Ovary (tissue), 9 donors: ENCODE data around the gene NCMAP. TPM values are rescaled to one million over a fixed set of nuclear protein-coding genes. Genes with fewer than 3 reads are reported as not detected.

Experiments used
- DNase-seq, 5 donors: peaks; one replicate each; pipeline ENCODE4 v3.0.0-alpha.2; 2019 to 2020
- H3K27ac ChIP-seq, 2 donors: fragments of 200-600 bp; one replicate each; pipeline versions ENCODE4 v1.5.1 to v1.8.0; 2019 to 2022
- H3K27me3 ChIP-seq: fragments of 200-600 bp; one replicate; pipeline ENCODE4 v1.8.0; 2022
- H3K36me3 ChIP-seq: fragments of 200-600 bp; sonication (generic); one replicate; pipeline ENCODE4 v1.5.1; 2019
- H3K4me1 ChIP-seq: one replicate; pipeline ENCODE4 v1.8.1; 2013; ENCODE audit warnings: mild to moderate bottlenecking, moderate library complexity; ENCODE audit not compliant: insufficient read depth
- H3K4me3 ChIP-seq: fragments of 200-600 bp; sonication (generic); one replicate; pipeline ENCODE4 v1.5.1; 2017
- H3K9me3 ChIP-seq, 2 donors: fragments of 200-600 bp in 1 of 2; sonication (generic) in 1 of 2; one replicate each; pipeline versions ENCODE4 v1.5.1 to v1.8.1; 2013 to 2019; ENCODE audit warnings: mild to moderate bottlenecking in 1 of 2, moderate library complexity in 1 of 2
- CTCF ChIP-seq, 3 donors: fragments of 450-650 bp in 2 of 3; fragments of 200-600 bp in 1 of 3; IDR thresholded peaks; one replicate each; pipeline versions ENCODE4 v1.5.1 to v1.8.0; 2016 to 2022; ENCODE audit warnings: antibody characterized with exemption in 3 of 3, mild to moderate bottlenecking in 1 of 3
- EP300 ChIP-seq: sonication (generic); formaldehyde crosslinking; IDR thresholded peaks from one replicate; pipeline ENCODE4 v1.6.1; 2017; ENCODE audit warnings: antibody characterized with exemption
- POLR2A ChIP-seq: fragments of 450-650 bp; IDR thresholded peaks from one replicate; pipeline ENCODE4 v1.6.1; 2017; ENCODE audit warnings: antibody characterized with exemption, mild to moderate bottlenecking, moderate library complexity
- WGBS, 3 donors: extraction: QIAGEN DNeasy Blood & Tissue Kit in 1 of 3; methylation state at CpG; one replicate each; pipeline versions ENCODE4 v1.1.5 to v1.1.7; 2013 to 2017; 5-methylcytosine and 5-hydroxymethylcytosine counted together
- intact Hi-C, 4 donors: fragments of 100-400 bp; cut with DNase I; formaldehyde crosslinking; loops; one replicate each; pipeline versions ENCODE4 v1.11.0 to v1.15.1; 2022 to 2023
- polyA plus RNA-seq, 2 donors: library from polyadenylated mRNA; stranded (reverse); fragments of 200-250 nt in 1 of 2; fragments of 350-450 nt in 1 of 2; fragmentation: Illumina TruSeq in 1 of 2; extraction: RNeasy Lipid Tissue Mini Kit (QIAGEN cat#74804) in 1 of 2; gene quantifications; one replicate each; pipeline ENCODE4 v1.2.3, GENCODE V29; 2013 to 2014
- total RNA-seq, 7 donors: library from RNA; depleted of rRNA in 2 of 7; stranded (reverse); fragments of >200 nt in 2 of 7; fragmentation: NEBNext Ultra II Directional in 3 of 7; extraction: Animal tissue kit (Norgen Biotek cat#: 25700) in 3 of 7; gene quantifications; one replicate each; pipeline versions ENCODE4 v1.1.0 to v1.2.4, GENCODE V29; 2016 to 2023
- donor health status: DM: no; HTN: no; CAD: no; lungs with moderate emphysema.
- donor health status: DM: no; HTN: no; CAD: no.
- donor health status: Bipolar disorder and iron deficiency.
- donor health status: DM: yes; HTN: yes; CAD: no.
- donor health status: DM: no; HTN: no; CAD: no.
- donor health status: DM: yes; HTN: yes; CAD: no.

Gene NCMAP
- total and polyA plus RNA-seq, 9 donors, result 0.01 to 0.83 (median 0.40) TPM; not detected in 2

DNA sequence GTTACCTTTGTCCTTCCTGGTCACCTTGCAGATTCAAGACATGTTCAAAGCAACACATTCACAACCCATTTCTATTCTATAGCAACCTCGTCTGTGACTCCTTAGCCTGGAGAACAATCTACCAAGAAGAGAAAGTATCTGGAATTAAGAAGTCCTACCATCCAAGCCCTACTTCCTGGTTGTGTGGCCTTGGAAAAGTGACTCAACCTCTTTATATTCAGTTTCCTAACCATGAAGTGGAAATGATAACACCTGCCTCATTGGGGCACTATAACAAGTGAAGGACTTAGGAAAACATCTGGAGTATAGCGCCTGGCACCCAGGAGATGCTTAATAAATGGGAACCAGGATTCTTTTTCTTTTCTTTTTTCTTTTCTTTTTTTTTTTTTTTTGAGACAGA lies 50.7 kb downstream of the NCMAP start:
- 86% methylated on average over 2 of the region's 2 CpGs for WGBS, 3 donors
- no peak overlapping the region for H3K4me3 ChIP-seq
- no peaks in the 10 kb centered on the region for H3K27me3 ChIP-seq
- no peaks in the 10 kb centered on the region for H3K4me1 ChIP-seq
- TF ChIP-seq EP300 (no peak), POLR2A (no peak), CTCF (IDR thresholded peaks at IDR 0.05) (no peak)
- H3K36me3 ChIP-seq, result no peaks in the 10 kb centered on the region
- no peak overlapping the region for H3K27ac ChIP-seq
- intact Hi-C loops, result no loop called here
- DNase-seq, result no peak
- no peaks in the 10 kb centered on the region for H3K9me3 ChIP-seq

DNA sequence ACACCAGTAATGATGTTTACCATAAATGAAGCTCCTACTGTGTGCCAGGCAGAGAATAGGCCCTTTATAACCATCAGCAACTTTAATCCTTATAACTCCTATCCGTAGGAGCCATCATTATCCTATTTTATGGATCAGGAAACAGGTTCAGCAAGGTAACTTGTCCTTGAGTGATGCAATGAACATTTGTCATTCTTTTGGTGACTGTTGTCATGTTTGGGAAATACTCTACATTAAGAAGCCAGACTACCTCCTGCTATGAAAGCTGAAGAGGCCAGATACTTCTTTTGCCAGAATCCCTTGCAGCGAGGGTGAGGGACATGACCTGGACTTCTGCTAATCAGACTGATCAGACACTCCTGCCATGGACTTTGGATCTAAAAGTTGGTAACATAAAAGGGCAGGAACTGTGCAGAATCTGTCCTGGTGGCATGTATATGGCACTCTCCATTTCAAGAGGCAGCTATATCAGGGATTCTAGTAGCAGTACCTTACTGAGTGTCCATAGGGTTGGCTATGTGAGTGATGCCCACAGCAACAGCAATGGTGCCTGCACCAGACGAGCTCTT lies 54.1 kb downstream of the NCMAP start:
- TF ChIP-seq POLR2A (no peak), EP300 (no peak), CTCF (IDR thresholded peaks at IDR 0.05) (no peak)
- intact Hi-C loops, result no loop called here

DNA sequence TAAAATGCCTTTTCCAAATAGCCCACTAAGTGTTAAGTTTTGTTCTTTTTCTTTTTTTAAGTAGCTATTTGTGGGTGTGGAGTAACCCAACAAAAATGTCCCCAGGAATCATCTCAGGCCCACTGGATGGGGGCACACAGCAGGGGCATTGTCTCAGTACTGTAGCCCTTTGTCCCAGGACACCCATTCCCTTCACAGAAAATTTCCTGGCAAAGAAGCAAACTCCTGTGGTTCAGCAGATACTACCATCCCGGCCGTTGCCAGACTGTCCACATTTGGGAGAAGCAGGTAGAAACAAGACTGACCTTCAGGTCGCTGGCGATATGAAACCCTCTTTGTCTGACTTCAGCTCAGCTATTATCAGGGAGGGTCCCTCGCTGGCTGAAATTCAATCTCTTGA lies 63.5 kb downstream of the NCMAP start:
- no peak overlapping the region for H3K27ac ChIP-seq
- no peaks in the 10 kb centered on the region for H3K4me1 ChIP-seq
- no peak for TF ChIP-seq POLR2A
- TF ChIP-seq CTCF (IDR thresholded peaks at IDR 0.05), result no peak
- no peak for TF ChIP-seq EP300
- H3K27me3 ChIP-seq, result no peaks in the 10 kb centered on the region
- H3K4me3 ChIP-seq, result no peak overlapping the region
- intact Hi-C loops, result no loop called here
- H3K9me3 ChIP-seq, result no peaks in the 10 kb centered on the region
- DNase-seq, result no peak
- no peaks in the 10 kb centered on the region for H3K36me3 ChIP-seq
- WGBS, 3 donors, result 52 to 62% (median 56%) methylated on average over 5 of the region's 5 CpGs

More for the DNA sequence above, 54.1 kb downstream of the NCMAP start:
- DNase-seq, result no peak
- Histone ChIP-seq H3K4me3 (no peak overlapping the region), H3K27ac (no peak overlapping the region), H3K36me3 (no peaks in the 10 kb centered on the region), H3K27me3 (no peaks in the 10 kb centered on the region), H3K9me3 (no peaks in the 10 kb centered on the region), H3K4me1 (no peaks in the 10 kb centered on the region)
- WGBS, 3 donors, result 75 to 86% (median 76%) methylated on average over 3 of the region's 3 CpGs

DNA sequence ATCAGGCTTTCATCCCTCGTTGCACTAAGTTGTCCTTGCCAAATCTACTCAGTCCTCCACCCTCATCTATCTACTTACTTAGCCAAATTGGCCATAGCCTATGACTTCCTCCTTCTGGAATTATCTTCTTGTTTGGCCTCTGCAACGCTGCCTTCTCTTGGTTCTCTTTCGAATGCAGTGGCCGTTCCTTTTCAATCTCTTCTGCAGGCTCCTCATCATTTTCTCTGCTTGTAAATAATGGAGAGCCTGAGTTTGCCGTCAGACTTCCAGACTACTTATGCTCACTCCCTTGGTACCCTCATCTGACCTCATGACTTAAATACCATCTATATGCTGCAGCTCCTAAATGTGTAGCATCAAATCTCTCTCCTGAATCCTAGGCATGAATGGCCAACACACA lies 64.8 kb downstream of the NCMAP start:
- no peaks in the 10 kb centered on the region for H3K4me1 ChIP-seq
- no peak overlapping the region for H3K27ac ChIP-seq
- H3K9me3 ChIP-seq, result no peaks in the 10 kb centered on the region
- TF ChIP-seq EP300, result no peak
- no peak for TF ChIP-seq POLR2A
- TF ChIP-seq CTCF (IDR thresholded peaks at IDR 0.05), result no peak
- DNase-seq, result no peak
- H3K36me3 ChIP-seq, result no peaks in the 10 kb centered on the region
- WGBS, 3 donors, result 59 to 70% (median 60%) methylated on average over 5 of the region's 5 CpGs
- intact Hi-C loops, result no loop called here
- H3K27me3 ChIP-seq, result no peaks in the 10 kb centered on the region
- no peak overlapping the region for H3K4me3 ChIP-seq
